ENCODE measurements around the gene TLCD3B.

The TLCD3B gene

DNA sequence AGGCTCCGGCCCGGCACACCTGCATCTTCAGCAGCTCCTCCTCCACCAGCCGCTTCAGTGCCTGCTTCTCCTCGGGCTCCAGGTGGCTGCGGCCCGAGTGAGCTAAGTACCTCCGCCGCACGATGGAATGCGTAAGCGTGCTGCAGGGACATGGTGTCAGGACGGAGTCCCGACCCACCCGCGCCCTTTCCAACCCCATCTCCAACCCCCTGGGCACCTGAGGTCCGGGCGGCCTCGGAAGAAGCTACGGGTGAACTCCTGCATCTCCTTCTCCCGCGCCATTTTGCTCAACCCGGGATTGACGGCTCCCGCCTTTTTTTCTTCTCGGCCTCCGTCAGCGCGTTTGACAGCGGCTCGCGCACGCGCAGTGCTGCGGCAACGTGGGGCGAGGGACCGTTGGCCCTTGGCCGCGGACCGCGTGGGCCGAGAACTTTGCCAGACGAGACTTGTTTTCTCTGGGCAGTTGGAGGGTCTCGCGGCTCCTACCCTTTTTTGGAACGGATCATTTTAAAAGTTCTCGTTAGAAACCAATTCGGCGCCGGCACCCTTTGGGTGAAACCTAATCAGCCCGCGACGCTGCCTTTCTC is 35.7 kb downstream of the TLCD3B start, which contains the start of gene HIRIP3:
HIRIP3 (minus strand) TSS at position 294 of the 587 bp plus-strand sequence; CDS start at position 282, 12 bp downstream.
- peak within 1 kb of the TSS; percentile 96 for H3K4me3 ChIP-seq
- peak within 1 kb of the TSS; percentile 93 to 95 for H3K27ac ChIP-seq
- TF ChIP-seq, protein P1, sequence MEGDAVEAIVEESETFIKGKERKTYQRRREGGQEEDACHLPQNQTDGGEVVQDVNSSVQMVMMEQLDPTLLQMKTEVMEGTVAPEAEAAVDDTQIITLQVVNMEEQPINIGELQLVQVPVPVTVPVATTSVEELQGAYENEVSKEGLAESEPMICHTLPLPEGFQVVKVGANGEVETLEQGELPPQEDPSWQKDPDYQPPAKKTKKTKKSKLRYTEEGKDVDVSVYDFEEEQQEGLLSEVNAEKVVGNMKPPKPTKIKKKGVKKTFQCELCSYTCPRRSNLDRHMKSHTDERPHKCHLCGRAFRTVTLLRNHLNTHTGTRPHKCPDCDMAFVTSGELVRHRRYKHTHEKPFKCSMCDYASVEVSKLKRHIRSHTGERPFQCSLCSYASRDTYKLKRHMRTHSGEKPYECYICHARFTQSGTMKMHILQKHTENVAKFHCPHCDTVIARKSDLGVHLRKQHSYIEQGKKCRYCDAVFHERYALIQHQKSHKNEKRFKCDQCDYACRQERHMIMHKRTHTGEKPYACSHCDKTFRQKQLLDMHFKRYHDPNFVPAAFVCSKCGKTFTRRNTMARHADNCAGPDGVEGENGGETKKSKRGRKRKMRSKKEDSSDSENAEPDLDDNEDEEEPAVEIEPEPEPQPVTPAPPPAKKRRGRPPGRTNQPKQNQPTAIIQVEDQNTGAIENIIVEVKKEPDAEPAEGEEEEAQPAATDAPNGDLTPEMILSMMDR (IDR thresholded peaks at IDR 0.05), result no peak
- DNase-seq (ENCODE audit: low spot score), result peak; percentile 87

DNA sequence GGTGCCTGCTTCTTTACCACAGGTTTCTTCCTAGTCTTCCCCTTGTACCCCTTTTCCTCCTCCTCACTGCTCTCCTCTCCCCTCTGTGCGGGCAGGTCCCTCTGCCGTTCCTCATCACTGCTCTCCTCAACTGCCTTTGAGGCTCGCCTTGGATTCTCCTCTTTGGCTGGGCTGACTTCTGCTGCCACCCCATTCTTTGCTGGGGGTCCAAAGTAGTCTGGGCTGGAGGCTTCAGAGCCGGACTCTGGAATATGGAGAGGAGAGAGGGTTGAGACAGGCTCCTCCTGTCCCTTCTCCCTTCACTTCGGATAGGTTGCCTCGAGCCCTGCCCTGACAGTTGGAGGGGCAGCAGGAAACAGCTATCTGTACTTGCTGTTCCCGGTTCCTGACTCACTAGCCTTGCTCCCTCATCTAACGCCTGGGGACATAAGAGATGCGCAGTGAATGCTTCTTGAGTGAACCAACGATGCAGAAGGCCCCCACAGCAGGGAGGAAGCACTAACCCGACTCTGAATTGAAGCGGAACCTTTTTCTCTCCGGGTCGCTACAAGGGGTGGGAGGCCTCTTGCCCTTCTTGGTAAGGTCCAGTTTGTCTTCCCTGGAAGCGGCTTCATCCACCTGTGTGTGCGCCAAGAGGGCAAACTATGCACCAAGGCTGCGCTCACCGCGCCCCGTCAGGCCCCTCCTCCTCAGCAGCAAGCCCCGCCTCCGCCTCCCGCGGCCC is 36.3 kb downstream of the TLCD3B start:
- DNase-seq (ENCODE audit: low spot score), result no peak
- H3K4me3 ChIP-seq, result peak overlapping the region; percentile 96
- peak overlapping the region; percentile 93 to 95 for H3K27ac ChIP-seq
- TF ChIP-seq, protein P1 (IDR thresholded peaks at IDR 0.05), result no peak

DNA sequence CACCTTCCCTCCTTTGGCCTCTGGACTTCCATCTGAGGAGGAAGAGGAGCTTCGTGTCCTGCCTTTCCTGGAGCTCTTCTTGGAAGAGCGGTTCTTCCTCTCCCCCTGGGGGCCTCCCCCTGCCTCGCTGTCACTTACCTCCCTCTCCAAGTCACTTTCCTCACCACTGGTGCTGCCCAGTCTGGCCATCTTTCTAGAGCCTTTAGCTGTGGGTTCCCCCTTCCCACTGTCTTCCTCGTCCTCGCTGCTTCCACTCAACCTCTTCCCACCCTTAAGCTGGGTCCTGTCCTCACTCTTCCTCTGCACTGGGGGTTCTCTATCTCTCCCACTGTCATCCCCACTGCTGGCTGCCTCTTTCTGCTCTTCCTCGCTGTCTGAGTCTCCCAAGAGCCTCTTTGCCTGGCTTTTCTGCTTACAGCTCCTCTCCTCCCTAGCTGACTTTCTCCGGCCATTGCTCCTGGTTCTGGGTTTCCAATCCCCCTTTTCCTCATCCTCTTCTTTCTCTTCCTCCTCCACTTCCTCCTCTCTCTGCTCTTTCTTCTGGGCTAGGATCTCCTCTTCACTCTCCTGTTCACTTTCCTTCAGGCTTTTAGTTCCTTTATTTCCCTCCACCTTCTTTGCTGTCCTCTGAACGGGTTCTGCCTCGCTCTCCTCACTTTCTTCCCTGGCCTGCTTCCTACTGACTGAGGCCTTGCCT is 37.0 kb downstream of the TLCD3B start:
- TF ChIP-seq, protein P1 (IDR thresholded peaks at IDR 0.05), result no peak
- no peak for DNase-seq (ENCODE audit: low spot score)
- Histone ChIP-seq H3K4me3 (peak overlapping the region; percentile 96), H3K27ac (no peak overlapping the region)

DNA sequence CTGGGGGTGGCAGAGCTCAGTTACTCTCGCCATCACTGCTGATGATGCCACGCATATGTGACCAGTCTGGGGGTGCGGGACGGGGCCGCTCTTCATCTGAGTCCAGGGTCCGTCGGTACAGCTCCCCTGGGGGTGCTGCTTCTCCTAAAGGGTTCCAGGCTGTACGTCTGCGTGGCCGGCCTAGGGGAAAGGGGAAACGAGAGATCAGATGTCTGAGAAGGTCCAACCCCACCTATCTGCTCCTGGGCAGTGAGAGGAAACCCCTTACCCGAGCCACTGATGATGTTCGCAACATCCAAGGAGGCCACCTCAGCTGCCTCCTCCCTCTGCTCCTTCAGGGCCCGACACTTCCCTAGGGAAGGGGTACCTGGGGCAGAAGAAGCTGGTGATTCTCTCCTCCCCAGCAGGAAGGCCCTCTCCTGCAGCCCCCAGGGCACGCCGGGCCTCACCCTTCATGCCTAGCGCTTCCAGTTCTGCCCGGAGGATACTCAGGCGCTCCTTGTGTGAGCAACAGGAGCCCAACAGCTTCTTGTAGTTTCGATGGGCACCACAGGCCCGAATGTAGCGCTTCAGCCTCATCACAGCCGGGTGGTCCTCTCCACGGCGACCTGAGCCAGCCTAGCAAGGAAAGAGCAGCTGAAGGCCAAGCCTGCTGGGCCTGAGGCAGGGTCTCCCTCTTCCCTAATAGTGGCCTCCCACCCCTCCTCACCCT is 37.7 kb downstream of the TLCD3B start:
- no peak for DNase-seq (ENCODE audit: low spot score)
- Histone ChIP-seq H3K27ac (no peak overlapping the region), H3K4me3 (no peak overlapping the region)
- TF ChIP-seq, protein P1 (IDR thresholded peaks at IDR 0.05), result no peak

DNA sequence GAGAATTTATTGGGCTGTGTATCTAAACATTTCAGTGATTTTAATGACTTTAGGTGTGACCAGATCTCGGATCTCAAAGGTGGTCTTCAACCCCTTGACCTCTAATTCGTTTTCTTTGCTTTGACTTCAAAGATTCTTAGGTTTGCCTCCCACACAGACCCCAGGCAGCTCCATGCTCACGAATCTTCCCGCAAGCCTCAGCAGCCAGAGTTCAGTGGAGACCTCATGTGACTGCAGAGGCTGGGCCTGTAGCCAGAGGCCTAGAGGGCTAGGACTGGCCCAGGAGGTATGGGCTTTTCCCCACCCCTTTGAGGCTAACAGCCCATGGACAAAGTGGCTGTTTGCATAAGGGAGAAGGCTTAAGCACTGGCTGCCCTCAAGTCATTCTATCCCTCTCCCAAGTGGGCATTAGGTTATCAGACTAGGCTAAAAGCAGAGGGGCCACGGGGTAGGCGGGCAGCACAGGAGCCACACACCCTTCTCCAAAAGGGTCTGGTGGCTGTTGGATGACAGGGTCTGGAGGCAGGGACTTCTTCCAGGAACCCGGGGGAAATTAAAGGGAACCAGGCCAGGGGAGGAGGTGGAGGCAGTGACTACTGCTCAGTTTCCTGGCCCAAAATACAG is 38.6 kb downstream of the TLCD3B start:
- no peak for DNase-seq (ENCODE audit: low spot score)
- TF ChIP-seq, protein P1 (IDR thresholded peaks at IDR 0.05), result no peak
- Histone ChIP-seq H3K27ac (no peak overlapping the region), H3K4me3 (no peak overlapping the region)

DNA sequence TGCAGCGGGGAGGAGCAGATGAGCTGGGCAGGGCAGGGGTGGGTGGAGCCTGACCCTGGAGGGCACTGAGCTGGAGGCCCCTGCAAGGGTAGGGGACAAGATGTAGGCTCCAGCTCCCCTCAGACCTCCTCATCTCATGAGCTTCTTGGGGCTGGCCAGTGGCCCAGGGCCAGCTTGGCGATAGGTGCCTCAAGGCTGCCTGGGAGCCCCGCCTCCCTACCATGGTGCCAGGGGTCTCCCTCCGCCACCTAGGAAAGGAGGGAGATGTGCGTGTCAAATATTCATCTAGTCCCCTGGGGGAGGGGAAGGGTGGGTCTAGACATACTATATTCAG is 39.5 kb downstream of the TLCD3B start:
- Histone ChIP-seq H3K4me3 (no peak overlapping the region), H3K27ac (no peak overlapping the region)
- TF ChIP-seq, protein P1 (IDR thresholded peaks at IDR 0.05), result no peak
- DNase-seq (ENCODE audit: low spot score), result no peak
